ENCODE results near the gene FADS2.

FADS2 gene

GRCh38 chr11:61890529-61891330 lies 62.6 kb downstream of the FADS2 start:
- DNase-seq = no peak

- peak; percentile 42 for DNase-seq
Measured at GRCh38 chr11:61891331-61892084, 63.4 kb downstream of the FADS2 start, which contains the start of gene FADS3. Gene FADS3 (minus strand): TSS chr11:61891545. CDS start chr11:61891381, 164 bp downstream.

GRCh38 chr11:61892085-61892370 lies 63.9 kb downstream of the FADS2 start:
- no peak for DNase-seq

DNA sequence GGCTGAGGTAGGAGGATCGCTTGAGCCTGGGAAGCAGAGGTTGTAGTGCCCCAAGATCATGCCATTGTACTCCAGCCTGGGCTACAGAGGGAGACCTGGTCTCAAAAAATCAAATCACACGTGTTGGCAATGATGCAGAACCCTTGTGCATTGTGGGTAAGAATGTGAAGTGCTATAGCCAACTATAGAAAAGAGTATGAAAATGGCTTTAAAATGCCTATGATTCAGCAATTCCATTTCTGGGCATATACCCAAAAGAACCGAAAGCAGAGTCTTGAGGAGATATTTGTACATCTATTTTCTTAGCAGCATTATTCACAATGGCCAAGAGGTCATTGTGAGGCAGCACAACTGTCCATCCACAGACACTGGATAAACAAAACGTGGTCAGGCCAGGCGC lies 65.9 kb downstream of the FADS2 start:
- no peak for DNase-seq

- no peak for DNase-seq
Measured at GRCh38 chr11:61895046-61895717, 67.1 kb downstream of the FADS2 start.

- no peak for DNase-seq
Measured at GRCh38 chr11:61895718-61896059, 67.6 kb downstream of the FADS2 start.

GRCh38 chr11:61896665-61897386 lies 68.7 kb downstream of the FADS2 start:
- DNase-seq = no peak

- DNase-seq = peak; percentile 5
Measured at GRCh38 chr11:61897387-61898246, 69.5 kb downstream of the FADS2 start.

DNA sequence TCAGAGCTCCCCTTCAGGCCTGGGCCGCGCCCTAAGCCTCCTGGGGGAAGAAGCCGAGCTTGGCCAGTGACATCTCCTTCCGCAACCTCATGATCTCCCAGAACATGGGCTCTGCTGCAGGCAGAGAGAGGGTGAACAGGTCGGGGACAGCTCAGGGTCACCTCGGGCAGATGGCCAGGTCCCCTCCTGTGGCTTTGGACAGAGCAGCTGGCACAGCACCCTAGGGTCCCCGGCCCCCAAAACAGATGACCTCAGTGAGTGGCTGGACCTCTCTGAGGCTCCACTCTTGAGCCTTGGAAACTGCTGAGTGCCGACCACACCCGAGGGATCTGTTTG lies 70.1 kb downstream of the FADS2 start:
- DNase-seq = no peak

GRCh38 chr11:61899146-61899841 lies 71.2 kb downstream of the FADS2 start:
- DNase-seq = peak; percentile 20

- DNase-seq = no peak
Measured at GRCh38 chr11:61900251-61900650, 72.2 kb downstream of the FADS2 start.

- no peak for DNase-seq
Measured at GRCh38 chr11:61901397-61901796, 73.3 kb downstream of the FADS2 start.

DNA sequence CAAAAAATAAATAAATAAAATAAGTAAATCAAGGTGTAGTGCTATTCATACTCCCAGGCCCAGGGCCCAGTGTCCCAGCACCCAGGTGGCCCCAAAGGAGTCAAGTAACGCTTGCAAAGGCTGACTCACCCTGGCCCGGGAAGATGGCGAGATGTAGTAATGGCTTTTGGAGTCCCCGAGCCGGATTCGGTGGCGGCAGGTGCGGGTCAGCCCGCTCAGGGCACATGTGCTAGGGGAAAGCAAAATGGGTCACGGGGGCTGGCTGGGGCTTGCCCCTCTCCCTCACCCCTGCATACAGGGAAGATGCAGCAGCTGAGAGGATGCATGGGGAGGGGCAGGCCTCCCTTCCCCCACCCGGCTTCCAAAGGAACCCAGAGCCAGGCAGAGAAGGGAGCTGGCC lies 74.2 kb downstream of the FADS2 start:
- no peak for DNase-seq

GRCh38 chr11:61903845-61904244 lies 75.7 kb downstream of the FADS2 start:
- DNase-seq = no peak

- DNase-seq = no peak
Measured at GRCh38 chr11:61904539-61905048, 76.5 kb downstream of the FADS2 start.

- DNase-seq = no peak
Measured at GRCh38 chr11:61905067-61905696, 77.1 kb downstream of the FADS2 start.

DNA sequence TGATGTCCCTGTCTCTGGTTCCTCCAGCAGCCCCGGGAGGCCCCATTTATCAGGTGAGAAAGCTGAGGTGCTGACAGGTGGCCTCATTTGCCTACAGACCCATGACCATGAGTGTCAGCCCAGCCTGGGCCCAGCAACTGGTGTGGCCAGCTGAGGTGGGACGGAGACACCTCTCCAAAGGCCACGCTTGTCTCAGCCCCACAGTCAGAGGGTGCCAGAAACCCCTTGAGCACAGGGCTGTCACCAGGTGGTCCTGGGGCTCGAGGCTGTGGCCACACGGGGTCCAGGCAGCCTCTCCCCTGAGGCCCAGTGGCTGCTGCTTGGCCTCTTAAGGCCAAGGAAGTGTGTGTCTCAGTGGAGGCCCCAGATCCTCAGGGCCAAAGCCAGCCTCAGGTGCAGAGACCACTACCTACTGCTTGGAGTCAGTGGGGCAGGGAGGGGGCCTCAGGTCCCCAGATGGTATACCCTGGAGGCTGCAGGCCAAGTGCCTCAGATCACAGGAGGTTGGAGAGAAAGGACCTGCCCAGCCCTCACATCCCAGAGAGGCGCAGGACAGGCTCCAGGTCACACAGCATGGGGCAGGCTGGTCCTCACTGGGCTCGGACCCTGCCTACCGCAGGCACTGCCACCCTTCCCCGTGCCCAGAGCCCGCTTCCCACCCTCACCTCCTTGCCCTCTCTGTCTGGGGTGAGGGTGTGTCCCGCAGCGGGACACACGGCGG lies 77.9 kb downstream of the FADS2 start:
- DNase-seq = no peak

GRCh38 chr11:61906522-61906909 lies 78.4 kb downstream of the FADS2 start:
- no peak for DNase-seq

- DNase-seq = no peak
Measured at GRCh38 chr11:61907282-61907681, 79.2 kb downstream of the FADS2 start.

Measured in NCI-H2029 treated with DMSO at 0.1 percent for 48 hours (cell line).